ENCODE measurements around the gene PSME2. TPM values are rescaled to one million over a fixed set of nuclear protein-coding genes. Genes with fewer than 3 reads are reported as not detected.

The PSME2 gene
- total RNA-seq, 2 experiments from 2014 or later, result 81.7 to 83.2 TPM

DNA sequence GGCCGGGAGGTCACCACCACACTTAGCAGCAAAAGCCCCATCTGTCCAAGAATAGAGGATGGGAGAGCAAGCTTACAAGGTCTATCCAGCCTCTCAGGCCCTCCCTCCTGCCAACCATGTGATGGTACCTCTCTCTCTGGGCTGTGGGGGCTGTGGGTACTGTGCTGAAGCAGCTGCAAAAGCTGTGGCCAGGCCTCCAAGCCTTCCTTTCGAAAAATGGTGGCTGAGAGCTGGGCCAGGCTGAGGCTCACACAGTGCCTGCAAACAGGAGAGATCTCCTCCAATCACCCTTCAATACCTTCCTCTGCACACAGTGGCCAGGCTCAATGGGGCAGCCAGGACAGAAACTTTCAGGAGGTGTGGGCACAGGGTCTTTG is 41.1 kb upstream of the PSME2 start:
- peak overlapping the region; percentile 75 for H3K4me3 ChIP-seq (ENCODE audit: low read length)
- no peak for ATAC-seq (ENCODE audit: poor library complexity)

DNA sequence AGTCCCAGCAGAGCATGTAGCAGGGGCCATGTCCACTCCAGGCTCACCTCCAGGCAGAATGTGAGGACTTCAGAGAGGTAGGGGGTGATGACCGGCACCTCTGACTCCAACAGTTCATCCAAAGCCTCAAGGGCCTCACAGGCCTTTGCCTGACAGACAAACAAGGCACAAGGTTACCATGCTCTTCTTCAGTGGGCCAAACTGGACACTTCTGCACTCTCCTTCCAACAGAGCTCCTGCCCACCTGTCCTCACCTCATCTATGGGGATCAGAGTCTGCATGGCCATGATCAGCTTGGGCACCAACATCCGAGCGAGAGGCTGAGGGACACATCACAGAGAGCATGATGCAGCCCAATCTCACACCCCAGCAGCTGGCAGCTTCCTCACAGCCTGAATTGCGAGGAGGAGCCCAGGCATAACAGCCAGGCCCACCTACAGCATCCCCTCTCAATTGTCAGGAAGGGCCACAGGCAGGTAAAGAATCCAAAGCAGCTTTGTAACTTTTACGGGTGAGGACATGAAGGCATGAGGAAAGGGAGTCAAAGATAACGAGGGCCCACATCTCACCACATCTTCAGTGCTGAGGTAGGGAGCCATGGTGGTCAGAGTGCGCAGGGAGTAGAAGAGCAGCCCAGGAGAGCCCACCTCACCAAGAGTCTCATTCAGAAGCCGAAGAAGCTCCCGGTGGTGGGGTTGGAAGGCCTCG is 40.6 kb upstream of the PSME2 start:
- no peak for ATAC-seq (ENCODE audit: poor library complexity)
- Histone ChIP-seq H3K4me3 (ENCODE audit: low read length) (no peak overlapping the region), H3K9me3 (ENCODE audit: control insufficient read depth in 1 of 2, insufficient read depth in 1 of 2, low read length in 2 of 2) (no peaks in the 10 kb centered on the region), H3K27ac (ENCODE audit: low read depth in 1 of 2, low read length in 2 of 2) (peak overlapping the region in 1 of 2 donors; percentile 88), H3K27me3 (ENCODE audit: control insufficient read depth in 1 of 2, insufficient read depth in 2 of 2, low read length in 2 of 2) (no peaks in the 10 kb centered on the region), H3K36me3 (ENCODE audit: insufficient read depth, low read length) (peaks cover 58% of the 10 kb centered on the region), H3K4me1 (ENCODE audit: insufficient read depth, low read length) (peaks cover 32% of the 10 kb centered on the region)
- intact Hi-C loops (cut with DNase I, micrococcal nuclease), result loop anchor here in 1 of 2 experiments (2.0 to 5.0 kb wide), 2 partner anchors 22 to 40 kb away; partner anchors contain the start of genes PSME2 and RNF31
- H3K27me3 Mint-ChIP-seq, result no peaks in the 10 kb centered on the region
- H3K36me3 Mint-ChIP-seq (ENCODE audit: low read depth), result peaks cover 65% of the 10 kb centered on the region
- POLR2A ChIA-PET, result interaction anchor here (0.6 to 7.4 kb wide), 9 partner anchors 8 to 84 kb away, joined by 3 to 85 read pairs (median 10); partner anchors contain the start of genes CHMP4A, DCAF11, IRF9 and NRL
- H3K27ac Mint-ChIP-seq, result peak overlapping the region; percentile 67
- peak overlapping the region; percentile 61 for H3K4me3 Mint-ChIP-seq
- no peaks in the 10 kb centered on the region for H3K9me3 Mint-ChIP-seq
- no peak for DNase-seq
- TF ChIP-seq, protein P1, sequence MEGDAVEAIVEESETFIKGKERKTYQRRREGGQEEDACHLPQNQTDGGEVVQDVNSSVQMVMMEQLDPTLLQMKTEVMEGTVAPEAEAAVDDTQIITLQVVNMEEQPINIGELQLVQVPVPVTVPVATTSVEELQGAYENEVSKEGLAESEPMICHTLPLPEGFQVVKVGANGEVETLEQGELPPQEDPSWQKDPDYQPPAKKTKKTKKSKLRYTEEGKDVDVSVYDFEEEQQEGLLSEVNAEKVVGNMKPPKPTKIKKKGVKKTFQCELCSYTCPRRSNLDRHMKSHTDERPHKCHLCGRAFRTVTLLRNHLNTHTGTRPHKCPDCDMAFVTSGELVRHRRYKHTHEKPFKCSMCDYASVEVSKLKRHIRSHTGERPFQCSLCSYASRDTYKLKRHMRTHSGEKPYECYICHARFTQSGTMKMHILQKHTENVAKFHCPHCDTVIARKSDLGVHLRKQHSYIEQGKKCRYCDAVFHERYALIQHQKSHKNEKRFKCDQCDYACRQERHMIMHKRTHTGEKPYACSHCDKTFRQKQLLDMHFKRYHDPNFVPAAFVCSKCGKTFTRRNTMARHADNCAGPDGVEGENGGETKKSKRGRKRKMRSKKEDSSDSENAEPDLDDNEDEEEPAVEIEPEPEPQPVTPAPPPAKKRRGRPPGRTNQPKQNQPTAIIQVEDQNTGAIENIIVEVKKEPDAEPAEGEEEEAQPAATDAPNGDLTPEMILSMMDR (IDR thresholded peaks at IDR 0.05), result no peak
- CTCF ChIA-PET, result interaction anchor here (0.7 to 2.5 kb wide), 2 partner anchors 8 to 26 kb away, joined by 3 to 24 read pairs; partner anchors contain the start of genes IRF9 and TM9SF1
- peaks cover 34% of the 10 kb centered on the region for H3K4me1 Mint-ChIP-seq (ENCODE audit: low read depth)

More for the DNA sequence above, 41.1 kb upstream of the PSME2 start:
- Mint-ChIP-seq H3K4me3 (peak overlapping the region; percentile 93), H3K27me3 (no peaks in the 10 kb centered on the region), H3K4me1 (ENCODE audit: low read depth) (peaks cover 39% of the 10 kb centered on the region), H3K27ac (peak overlapping the region; percentile 91), H3K9me3 (no peaks in the 10 kb centered on the region), H3K36me3 (ENCODE audit: low read depth) (peaks cover 65% of the 10 kb centered on the region)
- Histone ChIP-seq H3K27me3 (ENCODE audit: control insufficient read depth in 1 of 2, insufficient read depth in 2 of 2, low read length in 2 of 2) (no peaks in the 10 kb centered on the region), H3K4me1 (ENCODE audit: insufficient read depth, low read length) (peaks cover 32% of the 10 kb centered on the region), H3K36me3 (ENCODE audit: insufficient read depth, low read length) (peaks cover 58% of the 10 kb centered on the region), H3K9me3 (ENCODE audit: control insufficient read depth in 1 of 2, insufficient read depth in 1 of 2, low read length in 2 of 2) (no peaks in the 10 kb centered on the region), H3K27ac (ENCODE audit: low read depth in 1 of 2, low read length in 2 of 2) (peak overlapping the region in 1 of 2 donors; percentile 88)
- TF ChIP-seq, protein P1 (IDR thresholded peaks at IDR 0.05), result no peak
- CTCF ChIA-PET, result interaction anchor here (0.7 to 2.6 kb wide), 3 partner anchors 8 to 28 kb away, joined by 3 to 24 read pairs (median 13); partner anchors contain the start of genes IRF9, MDP1 and TM9SF1
- intact Hi-C loops (cut with DNase I, micrococcal nuclease), result loop anchor here in 1 of 2 experiments (2.0 to 5.0 kb wide), 2 partner anchors 23 to 40 kb away; partner anchors contain the start of genes PSME2 and RNF31
- POLR2A ChIA-PET, result interaction anchor here (0.6 to 7.4 kb wide), 8 partner anchors 14 to 83 kb away, joined by 3 to 85 read pairs (median 9); partner anchors contain the start of genes CHMP4A, DCAF11, IRF9 and NRL
- no peak for DNase-seq

DNA sequence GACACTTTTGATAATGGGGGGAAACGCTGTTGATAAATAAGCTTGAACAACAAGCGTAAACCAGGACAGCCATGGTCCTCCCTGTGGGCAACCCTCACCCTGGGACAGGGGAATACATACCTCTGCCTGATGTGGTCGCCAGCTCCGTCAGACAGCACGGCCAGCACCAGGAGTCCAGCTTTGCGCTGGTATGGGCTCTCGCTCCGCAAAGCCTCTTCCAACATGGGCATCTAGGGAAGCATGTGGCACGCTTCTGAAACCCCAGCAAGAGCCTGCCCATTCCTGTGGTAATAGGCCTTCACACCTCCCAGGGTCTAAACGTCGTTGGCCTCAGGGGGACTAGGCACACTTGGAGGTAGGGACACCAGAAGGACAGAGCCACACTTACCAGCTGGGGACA is 39.3 kb upstream of the PSME2 start:
- Histone ChIP-seq H3K9me3 (ENCODE audit: control insufficient read depth in 1 of 2, insufficient read depth in 1 of 2, low read length in 2 of 2) (no peaks in the 10 kb centered on the region), H3K4me3 (ENCODE audit: low read length) (no peak overlapping the region), H3K27me3 (ENCODE audit: control insufficient read depth in 1 of 2, insufficient read depth in 2 of 2, low read length in 2 of 2) (no peaks in the 10 kb centered on the region), H3K4me1 (ENCODE audit: insufficient read depth, low read length) (peaks cover 35% of the 10 kb centered on the region), H3K36me3 (ENCODE audit: insufficient read depth, low read length) (peaks cover 62% of the 10 kb centered on the region), H3K27ac (ENCODE audit: low read depth in 1 of 2, low read length in 2 of 2) (no peak overlapping the region)
- ChIA-PET POLR2A (interaction anchor here (0.8 to 7.4 kb wide), 5 partner anchors 10 to 72 kb away, joined by 3 to 85 read pairs (median 5); partner anchors contain the start of genes CHMP4A, IRF9 and TM9SF1), CTCF (interaction anchor here (0.6 kb wide), 1 partner anchor 9 kb away, joined by 3 read pairs; the partner anchor contains the start of gene TM9SF1)
- H3K9me3 Mint-ChIP-seq, result no peaks in the 10 kb centered on the region
- H3K27ac Mint-ChIP-seq, result no peak overlapping the region
- no peak for ATAC-seq (ENCODE audit: poor library complexity)
- intact Hi-C loops (cut with DNase I, micrococcal nuclease), result loop anchor here in 1 of 2 experiments (2.0 to 5.0 kb wide), 2 partner anchors 21 to 38 kb away; partner anchors contain the start of genes PSME2 and RNF31
- H3K27me3 Mint-ChIP-seq, result no peaks in the 10 kb centered on the region
- peaks cover 66% of the 10 kb centered on the region for H3K36me3 Mint-ChIP-seq (ENCODE audit: low read depth)
- H3K4me1 Mint-ChIP-seq (ENCODE audit: low read depth), result peaks cover 32% of the 10 kb centered on the region
- TF ChIP-seq, protein P1 (IDR thresholded peaks at IDR 0.05), result no peak
- peak overlapping the region; percentile 15 for H3K4me3 Mint-ChIP-seq
- DNase-seq, result no peak

Measured in CD4-positive, alpha-beta T cell (primary cell).